ENCODE data around the gene PPAN.

Gene PPAN, protein sequence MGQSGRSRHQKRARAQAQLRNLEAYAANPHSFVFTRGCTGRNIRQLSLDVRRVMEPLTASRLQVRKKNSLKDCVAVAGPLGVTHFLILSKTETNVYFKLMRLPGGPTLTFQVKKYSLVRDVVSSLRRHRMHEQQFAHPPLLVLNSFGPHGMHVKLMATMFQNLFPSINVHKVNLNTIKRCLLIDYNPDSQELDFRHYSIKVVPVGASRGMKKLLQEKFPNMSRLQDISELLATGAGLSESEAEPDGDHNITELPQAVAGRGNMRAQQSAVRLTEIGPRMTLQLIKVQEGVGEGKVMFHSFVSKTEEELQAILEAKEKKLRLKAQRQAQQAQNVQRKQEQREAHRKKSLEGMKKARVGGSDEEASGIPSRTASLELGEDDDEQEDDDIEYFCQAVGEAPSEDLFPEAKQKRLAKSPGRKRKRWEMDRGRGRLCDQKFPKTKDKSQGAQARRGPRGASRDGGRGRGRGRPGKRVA

DNA sequence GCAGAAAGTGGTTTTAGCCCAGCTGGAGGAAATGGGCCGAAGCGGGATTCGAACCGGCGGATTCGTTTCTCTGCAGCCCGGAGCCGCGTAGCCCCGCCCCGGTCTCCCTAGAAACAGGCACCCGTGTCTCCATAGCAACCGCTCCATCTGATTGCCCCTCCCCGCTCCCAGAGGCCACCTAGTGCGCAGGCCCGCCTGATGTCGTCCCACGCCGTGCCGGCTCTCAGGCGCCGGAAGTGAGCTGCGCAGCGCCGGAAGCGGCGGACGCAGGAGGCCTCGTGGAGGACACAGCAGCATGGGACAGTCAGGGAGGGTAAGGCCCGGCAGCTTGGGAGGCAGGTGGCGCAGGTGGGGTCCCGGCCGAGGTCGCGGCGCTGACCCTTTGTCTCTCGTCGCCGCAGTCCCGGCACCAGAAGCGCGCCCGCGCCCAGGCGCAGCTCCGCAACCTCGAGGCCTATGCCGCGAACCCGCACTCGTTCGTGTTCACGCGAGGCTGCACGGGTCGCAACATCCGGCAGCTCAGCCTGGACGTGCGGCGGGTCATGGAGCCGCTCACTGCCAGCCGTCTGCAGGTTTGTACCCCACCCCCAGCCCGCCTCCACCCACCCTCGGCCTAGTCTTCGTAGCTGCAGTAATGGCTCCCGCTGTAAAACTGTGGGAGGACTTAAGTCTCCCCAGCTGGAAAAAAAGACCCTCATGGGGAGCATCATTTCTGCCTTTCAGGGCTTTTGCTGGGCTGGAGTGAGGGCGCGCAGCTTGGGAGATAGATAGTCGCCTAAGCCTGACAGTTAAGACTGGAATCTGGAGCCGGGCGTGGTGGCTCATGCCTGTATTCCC lies at the start of gene PPAN:
PPAN (plus strand) TSS at position 263 of the 837 bp plus-strand sequence; CDS start at position 296, 33 bp downstream.
- peak; percentile 100 for DNase-seq

DNA sequence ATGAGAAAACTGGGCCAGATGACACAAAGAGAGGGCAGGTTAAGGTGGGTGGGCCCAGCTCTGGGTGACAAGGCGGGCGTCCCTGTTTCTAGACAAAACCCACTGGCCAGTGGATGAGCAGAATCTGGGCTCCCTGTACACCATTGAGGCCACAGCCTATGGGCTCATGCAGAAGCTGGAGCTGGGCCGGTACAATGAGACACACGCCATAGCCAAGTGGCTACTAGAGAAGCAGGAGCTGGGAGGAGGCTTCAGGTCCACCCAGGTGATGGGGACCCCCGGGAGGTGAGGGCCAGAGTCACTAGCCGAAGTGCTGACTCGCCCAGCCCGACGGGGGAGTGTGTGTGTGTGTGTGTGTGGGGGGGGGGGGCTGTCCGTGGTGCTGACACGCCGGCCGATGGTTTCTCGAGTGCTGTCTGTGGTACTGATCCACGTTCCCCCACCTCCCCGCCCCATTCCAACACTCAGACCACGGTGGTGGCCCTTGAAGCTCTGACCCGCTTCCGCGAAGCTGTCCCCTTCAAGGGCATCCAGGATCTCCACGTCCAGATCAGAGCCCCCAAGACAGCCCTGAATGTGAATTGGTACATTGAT lies 44.3 kb upstream of the PPAN start:
- peak; percentile 60 for DNase-seq

DNA sequence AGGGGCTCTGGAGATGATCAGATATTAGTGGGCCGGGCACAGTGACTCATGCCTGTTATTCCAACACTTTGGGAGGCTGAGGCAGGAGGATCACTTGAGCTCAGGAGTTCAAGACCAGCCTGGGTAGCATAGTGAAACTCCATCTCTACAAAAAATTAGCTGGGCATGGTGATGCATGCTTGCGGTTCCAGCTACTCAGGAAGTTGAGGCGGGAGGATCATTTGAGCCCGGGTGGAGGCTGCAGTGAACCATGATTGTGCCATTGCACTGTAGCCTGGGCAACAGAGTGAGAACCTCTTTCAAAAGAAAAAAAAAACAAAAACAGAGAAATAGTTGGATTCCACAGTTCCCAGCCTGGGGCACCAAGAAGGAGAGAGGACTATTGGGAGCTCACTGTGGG lies 38.0 kb upstream of the PPAN start:
- no peak for DNase-seq

DNA sequence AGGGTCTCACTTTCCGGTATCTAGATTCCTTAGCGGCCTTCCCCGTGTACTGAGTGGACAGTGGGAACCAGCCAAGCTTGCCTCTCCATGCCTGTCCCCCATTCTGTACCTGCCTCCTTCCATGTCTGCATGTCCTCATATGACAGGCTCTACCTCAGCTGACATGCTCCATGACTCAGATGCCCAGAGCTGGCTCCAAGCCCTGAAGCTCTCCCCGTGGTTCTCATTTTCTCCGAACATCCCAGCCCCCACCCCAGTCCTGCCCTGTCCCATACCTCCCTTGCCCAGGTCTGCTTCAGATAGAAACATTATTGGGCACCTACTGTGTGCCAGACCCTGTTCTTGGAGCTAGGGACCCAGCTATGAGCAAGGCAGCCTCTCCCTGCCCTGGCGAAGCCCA lies 37.1 kb upstream of the PPAN start:
- no peak for DNase-seq

DNA sequence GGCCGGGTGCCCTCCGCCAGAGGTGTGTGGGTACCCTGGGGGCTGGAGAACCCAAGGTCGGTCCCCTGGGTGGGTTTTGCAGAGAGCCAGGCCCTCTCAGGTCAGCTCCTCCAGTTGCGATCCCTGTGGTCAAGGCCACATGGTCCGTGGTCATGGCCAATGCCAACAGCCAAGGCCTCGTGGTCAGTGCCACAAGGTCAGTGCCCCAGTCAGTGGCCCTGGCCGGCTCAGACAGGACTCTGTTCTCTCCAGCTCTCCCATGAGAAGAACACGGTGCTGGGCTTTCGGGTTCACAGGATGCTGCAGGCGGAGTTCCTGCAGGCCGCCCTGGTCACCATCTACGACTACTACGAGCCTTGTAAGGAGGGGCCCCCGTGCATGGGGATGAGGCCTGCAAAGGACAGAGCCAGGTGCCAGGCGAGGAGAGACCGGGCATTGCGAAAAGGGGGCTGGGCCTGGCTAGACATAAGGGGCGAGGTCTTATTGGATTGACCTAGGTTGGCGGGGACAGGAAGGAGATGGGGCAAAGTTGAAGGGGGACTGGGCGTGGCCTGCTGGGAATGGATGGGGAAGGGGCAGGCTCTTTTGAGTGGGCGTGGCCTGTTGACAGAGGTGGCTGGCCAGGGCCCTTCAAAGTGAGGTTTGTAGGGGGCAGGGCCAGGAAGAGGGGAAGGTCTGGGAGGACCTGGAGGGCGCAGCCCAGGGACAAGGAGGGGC lies 35.3 kb upstream of the PPAN start:
- no peak for DNase-seq

DNA sequence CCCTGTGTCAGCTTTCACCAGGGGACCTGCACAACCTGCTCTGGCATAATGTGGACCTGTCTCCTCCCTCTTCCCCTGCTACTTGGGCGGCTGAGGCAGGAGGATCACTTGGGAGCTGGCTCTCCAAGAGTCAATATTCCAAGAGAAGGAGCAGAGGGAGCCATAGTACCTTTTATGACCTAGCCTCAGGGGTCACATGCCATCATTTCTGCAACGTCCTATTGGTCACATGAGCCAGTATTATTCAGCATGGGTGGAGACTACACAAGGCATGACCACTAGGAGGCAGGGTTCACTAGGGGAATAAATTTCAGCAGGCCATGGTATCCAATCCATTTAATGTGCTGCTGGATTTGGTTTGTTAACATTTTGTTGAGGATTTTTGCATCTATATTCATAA lies 32.0 kb upstream of the PPAN start:
- peak; percentile 78 for DNase-seq

DNA sequence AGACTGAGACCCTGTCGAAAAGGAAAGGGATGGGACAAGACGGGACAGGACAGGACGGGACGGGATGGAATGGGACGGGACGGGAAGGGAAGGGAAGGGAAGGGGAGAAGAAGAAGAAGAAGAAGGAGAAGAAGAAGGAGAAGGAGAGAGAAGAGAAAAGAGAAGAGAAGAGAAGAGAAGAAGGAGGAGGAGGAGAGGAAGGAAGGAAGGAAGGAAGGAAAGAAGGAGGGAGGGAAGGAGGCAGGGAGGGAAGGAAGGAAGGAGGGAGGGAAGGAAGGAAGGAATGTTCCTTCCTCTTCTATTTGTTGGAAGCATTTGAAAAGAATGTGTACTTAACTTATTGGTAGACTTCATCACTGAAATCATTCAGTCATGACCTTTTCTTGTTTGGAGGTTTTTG lies 29.6 kb upstream of the PPAN start:
- no peak for DNase-seq

DNA sequence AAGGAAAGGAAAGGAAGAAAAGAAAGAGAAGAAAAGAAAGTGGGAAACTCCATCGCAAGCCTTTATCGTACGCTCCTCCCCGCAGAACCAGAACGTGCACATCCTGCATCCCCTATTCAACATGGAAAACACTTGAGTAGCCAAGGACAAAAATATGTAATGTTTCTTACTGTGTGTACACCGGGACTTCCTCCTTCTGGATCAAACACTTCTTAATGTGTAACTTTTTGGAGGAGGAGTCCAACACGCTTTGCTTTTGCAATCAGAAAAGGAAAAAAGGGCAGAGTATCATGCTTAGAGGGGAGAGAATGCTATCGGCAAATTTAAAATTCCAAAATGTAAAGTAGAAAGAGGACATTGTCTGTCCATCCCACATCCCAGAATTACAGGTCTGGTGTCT lies 27.8 kb upstream of the PPAN start:
- no peak for DNase-seq

DNA sequence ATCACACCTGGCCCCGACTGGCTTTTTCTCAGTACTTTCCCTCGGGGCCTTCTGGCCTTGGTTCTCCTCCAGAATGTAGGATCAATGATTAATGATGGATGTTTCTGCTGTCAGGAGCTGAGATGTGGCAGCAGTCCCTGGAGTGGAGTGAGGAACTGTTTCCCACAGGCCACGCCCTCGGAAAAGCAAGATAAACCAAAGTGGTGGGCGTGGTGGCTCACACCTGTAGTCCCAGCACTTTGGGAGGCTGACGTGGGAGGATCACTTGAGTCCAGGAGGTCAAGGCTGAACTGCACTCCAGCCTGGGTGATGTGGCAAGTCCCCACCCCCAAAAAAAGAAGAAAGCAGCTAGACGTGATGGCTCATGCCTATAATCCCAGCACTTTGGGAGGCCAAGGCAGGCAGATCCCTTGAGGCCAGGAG lies 27.1 kb upstream of the PPAN start:
- DNase-seq, result no peak

DNA sequence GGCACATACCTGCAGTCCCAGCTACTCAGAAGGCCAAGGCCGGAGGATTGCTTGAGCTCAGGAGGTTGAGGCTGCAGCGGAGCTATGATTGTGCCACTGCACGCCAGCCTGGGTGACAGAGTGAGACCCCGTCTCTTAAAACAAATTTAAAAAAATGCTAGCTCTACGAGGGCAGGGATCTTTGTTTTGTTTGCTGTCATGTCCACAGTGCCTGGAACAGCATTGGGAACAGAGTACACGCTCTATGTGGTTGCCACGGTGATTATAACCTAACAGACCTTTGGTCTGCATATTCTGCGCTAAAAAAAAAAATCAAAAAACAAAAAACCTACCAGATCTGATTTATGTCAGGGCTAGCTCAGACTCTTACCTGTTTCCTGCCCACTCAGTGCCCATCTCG lies 22.3 kb upstream of the PPAN start:
- no peak for DNase-seq

DNA sequence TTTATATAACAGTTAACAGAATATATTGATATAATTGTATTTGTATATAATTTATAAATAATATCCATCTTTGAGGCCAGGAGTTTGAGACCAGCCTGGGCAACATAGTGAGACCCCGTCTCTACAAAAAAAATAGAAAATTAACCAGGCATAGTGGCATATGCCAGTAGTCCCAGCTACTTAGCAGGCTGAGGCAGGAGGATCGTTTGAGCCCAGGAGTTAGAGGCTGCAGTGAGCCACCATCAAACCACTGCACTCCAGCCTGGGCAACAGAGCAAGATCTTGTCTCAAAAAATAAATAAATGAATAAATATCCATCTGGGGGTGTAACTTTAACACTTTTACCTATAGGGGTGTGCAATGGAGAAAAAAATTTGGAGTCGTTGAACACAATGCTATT lies 21.4 kb upstream of the PPAN start:
- no peak for DNase-seq

DNA sequence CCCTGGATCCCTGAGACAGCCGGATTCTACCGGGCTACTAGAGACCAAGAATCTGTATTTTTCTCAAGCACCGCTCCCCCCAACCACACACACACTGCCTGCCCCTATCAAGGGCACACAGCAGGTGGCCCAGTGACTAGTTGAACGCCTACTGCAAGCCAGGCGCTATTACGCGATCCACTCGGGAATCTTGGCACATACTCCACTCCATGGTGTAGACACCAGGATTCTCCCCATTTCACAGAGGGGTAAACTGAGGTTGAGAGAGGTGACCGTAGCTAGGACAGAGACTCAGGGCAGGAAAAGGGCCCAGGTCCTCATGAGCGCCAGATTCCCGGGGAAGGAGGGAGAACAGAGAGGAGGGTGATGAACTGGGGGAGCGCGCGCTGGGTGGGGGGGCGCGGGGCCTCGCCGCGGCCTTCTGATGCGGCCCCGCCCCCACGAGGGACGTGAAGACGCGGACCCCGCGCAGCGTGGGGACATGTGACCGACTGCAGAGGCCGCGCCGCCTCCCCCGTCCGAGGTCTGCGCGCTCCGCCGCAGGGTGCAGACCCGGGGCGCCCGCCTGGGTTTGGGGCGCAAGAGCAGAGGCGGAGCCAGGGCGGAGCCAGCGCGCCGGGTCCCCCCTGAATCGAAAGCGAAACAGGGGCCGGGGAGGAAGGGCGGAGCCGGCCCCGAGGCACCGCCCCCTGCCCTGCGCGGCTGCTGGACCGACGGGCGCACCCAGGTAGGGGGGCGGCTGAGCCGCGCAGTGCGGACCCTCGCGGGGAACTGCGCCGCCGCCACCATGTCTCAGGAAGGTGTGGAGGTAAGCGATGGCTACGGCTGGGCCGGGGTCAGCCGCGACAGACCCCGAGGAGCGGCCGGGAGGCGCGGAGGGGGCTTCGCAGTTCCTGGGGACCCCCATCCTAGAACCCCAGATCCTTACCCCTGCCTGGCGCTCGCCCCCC lies 20.2 kb upstream of the PPAN start, which contains the start of gene SHFL:
SHFL (plus strand) TSS at position 677 of the 950 bp plus-strand sequence; CDS start at position 788, 111 bp downstream.
- peak; percentile 89 for DNase-seq

DNA sequence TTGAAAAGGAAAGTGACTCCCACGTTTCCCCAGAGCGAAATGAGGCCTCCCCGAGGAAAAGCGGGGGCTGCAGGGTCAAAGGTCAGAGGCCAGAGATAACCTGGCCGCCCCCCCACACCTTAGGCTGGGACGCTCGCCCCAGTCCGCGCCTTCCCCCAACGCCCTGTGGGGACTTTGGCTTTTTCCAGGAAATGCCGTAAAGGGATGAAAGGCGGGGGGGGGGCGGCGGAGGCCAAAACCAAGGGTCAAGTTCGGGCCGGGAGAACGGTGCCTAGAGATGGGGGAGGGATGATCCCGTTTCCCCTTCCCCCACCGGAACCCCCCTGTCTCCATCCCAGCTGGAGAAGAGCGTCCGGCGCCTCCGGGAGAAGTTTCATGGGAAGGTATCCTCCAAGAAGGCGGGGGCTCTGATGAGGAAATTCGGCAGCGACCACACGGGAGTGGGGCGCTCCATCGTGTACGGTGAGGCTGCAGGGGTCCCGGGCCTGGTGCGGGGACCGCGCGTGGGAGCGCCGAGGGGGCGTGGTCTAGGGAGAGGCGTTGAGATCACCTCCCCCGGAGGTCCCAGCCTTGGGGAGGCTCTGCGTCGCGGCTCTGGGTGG lies 19.5 kb upstream of the PPAN start:
- peak; percentile 32 for DNase-seq

DNA sequence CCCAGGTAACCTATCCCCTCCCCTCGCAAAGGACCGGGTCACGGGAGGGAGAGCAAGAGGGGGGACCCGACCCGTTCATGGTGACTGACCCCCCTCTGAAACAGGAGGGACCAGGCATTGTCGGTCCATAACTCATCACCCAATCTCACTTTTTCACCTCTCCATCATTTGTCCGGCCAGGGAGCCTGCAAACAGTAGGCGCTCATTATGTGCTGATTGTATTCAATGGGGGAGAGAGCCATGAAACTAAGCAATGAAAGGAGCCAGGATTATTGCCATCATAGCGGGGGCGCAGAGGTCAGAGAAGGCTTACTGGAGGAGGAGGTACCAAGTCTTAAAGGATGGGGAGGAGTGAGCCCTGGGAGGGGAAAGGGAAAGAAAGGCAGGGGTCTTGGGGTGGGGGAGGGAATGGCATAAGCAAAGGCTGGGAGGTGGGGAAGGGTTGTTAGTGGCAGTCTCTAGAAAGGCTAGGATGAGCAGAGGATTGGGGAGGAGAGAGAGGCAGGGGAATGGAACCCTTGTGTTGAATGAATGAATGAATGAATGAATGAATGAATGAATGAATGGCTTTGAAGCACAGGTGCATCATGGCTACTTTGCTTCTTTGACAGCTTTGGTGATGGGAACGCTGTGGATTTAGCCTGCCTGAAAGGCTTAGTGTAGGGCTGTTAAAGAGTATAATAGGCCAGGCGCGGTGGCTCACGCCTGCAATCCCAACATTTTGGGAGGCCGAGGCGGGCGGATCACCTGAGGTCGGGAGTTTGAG lies 18.7 kb upstream of the PPAN start:
- no peak for DNase-seq

DNA sequence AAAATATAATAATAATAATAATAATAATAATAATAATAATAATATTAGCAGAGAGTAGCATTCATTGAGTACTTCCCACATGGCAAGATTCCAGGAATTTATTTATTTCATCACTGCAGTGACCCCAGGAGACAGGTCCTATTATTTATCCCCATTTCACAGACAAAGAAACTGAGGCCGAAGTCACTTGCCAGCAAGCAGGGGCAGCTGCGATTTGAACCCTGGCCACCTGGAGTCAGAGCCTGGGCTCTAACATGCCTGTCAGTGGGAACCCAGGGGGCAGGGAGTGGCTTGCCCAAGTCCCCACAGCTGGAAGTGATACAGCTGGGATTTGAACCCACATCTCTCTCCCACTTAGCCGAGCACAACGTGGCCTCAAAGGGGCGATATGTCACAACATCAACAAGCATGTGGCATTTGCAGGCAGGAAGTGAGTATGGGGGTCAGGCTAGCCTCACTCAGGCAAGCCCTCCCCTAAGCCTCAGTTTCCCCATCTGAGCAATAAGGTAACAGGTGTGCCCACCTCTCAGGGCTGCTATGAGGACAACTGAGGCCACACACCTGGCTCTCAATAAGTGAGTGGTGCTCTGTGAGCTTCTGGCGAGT lies 17.1 kb upstream of the PPAN start:
- DNase-seq, result no peak

DNA sequence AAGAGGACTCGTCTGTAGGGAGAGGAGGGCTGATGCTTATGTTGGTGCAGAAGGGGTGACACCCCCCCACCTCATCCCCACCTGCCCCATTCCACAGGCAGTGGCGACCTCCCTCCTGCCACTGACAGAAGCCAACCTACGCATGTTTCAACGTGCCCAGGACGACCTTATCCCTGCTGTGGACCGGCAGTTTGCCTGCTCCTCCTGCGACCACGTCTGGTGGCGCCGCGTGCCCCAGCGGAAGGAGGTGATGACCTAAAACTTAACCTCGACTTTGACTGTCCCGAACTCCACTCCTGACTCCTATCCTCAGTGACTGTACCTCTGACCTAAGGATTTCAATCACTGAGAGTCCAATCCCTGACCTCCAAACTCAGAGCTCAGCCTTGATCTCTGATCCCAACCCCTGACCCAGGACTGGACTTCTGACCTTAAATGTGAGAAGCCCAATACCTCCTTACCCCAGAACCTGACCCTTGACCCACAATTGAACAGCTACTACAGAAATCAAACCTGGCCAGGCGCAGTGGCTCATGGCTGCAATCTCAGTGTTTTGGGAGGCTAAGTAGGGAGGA lies 16.3 kb upstream of the PPAN start:
- DNase-seq, result no peak

DNA sequence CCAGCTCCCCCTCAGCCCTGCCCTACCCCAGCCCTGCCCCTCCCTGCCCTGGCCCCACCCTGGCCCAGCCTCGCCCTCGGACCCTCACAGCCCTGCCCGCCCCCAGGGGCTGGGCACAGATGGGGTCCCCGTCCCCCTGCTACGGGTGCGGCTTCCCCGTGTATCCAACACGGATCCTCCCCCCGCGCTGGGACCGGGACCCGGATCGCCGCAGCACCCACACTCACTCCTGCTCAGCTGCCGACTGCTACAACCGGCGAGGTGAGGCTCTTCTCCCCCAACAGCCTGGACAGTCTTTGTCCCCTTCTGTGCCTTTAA lies 14.8 kb upstream of the PPAN start:
- DNase-seq, result no peak

DNA sequence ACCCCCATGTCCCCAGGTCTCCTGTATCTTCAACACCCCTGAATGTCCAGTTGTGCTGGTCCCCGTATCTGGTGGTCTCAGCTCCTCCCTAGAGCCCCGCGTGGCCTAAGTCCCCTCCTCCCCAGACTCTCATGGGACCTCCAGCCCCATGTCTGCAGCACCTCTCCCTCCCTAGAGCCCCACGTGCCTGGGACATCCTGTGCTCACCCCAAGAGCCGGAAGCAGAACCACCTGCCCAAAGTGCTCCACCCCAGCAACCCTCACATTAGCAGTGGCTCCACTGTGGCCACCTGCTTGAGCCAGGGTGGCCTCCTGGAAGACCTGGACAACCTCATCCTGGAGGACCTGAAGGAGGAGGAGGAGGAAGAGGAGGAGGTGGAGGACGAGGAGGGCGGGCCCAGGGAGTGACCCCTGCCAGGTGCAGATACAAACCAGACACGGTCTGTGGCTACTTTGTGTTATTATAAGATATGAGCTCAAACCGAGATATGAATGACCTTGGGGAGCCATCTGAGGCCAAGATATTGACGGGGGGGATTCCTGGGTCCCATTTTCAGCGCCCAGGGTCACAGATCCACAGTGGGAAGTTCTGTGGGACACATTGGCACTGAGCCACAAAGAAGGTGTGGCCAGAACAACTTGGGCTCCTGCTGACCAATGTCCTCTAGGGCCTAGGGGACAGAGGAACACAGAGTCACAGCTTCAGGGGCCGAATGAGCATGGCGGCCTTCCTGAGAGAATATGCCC lies 14.1 kb upstream of the PPAN start:
- DNase-seq, result peak; percentile 60

All from hematopoietic multipotent progenitor cell treated with erythropoietin and hydrocortisone succinate and interleukin-3 and kit ligand, for 4 days (in vitro differentiated cells).